NCI-H128 (cell line): ENCODE measurements around the gene TAF11L6.
"Not testable (repeated sequence)": the region's sequence is repeated elsewhere in the genome, so short reads cannot be mapped to it uniquely, and the experiment has no call there.

ENCODE experiments used
- DNase-seq: peaks from one replicate; lab custom pipeline; 2025; ENCODE audit not compliant: unreplicated experiment; lab: John Stamatoyannopoulos, UW

The TAF11L6 gene

DNA sequence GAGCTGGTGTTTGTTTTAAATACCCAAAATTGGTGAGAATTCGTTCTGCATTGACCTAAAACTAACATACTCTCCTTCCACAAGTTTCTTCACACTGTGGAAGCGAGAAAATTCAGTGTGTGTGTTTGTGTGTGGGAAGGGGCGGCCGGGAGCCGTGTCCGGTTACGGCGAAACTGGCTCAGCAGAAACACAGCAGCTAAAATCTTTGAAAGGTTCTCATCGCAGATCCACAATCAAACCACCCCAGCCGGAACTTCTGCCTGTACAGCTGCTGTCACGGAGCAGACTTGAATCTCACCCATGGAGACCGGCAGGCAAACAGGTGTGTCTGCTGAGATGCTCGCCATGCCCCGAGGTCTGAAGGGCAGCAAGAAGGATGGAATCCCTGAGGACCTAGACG is at the start of gene TAF11L6:
Gene TAF11L6 (plus strand): TSS at position 301 of the 400 bp plus-strand sequence.
- DNase-seq, result not testable (repeated sequence)

DNA sequence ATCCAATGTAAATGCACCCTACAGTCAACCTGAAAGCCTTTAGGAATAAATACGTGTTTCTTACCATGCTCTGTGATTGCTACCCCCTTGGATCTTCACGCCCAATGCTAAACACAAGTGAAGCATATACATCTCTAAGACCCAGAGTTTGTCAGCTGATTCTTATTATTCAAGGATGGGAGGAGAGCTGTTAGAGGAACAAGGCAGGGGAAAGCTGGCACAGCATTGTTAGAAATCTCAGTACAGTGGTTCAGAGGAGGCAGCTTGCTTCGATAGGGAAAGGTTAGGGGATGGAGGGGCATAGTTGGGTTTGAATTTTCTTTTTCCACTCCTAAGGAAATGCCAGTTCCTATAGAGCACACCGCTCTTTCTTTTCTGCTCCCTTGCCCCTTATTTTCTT is 47.1 kb upstream of the TAF11L6 start:
- DNase-seq, result no peak

DNA sequence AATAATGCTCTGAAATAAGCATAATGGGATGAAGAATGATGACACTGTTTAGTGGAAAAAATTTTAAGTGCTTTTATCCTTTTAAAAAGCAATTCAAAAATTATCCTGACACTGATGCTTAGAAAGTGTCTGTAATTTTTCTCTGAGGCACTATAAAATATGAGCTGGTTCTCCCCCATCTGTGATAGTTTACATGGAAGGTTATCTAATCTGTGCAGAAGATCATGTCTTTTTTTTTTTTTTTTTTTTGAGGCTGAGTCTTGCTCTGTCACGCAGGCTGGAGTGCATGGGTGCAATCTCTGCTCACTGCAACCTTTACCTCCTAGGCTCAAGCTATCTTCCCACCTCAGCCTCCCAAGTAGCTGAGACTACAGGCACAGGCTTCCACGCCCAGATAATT is 45.7 kb upstream of the TAF11L6 start:
- no peak for DNase-seq

GRCh38 chr5:17486464-17487173 is 41.9 kb upstream of the TAF11L6 start:
- DNase-seq, result not testable (repeated sequence)

DNA sequence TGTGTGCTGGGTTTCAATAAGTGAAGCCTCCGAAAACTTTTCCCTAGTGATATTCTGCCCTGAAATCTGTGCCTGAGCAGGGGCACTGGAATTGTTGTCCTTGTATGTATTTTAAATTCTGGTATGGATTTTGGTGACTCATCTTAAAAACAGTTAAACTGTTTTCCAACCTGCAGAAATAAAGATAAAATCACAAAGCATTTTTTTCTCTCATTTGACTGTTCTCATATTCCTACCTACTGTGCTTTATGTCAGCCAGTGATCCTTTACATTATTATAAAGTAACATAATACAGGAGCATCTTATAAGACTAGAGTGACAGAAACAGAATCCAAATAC is 41.3 kb upstream of the TAF11L6 start:
- DNase-seq, result no peak

DNA sequence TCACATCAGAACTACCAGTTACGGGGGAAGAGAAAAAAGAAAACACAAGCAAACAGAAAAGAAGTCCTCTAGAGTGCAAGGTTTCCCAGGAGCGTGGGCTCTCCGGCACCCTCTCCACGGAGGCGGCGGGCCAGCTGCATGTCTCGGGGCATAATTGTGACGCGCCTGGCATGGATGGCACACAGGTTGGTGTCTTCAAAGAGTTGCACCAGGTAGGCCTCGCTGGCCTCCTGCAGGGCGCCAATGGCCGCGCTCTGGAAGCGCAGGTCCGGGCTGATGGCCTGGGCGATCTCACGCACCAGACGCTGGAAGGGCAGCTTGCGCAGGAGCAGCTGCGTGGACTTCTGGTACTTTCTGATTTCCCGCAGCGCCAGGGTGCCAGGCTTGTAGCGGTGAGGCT is 37.2 kb upstream of the TAF11L6 start:
- not testable (repeated sequence) for DNase-seq

DNA sequence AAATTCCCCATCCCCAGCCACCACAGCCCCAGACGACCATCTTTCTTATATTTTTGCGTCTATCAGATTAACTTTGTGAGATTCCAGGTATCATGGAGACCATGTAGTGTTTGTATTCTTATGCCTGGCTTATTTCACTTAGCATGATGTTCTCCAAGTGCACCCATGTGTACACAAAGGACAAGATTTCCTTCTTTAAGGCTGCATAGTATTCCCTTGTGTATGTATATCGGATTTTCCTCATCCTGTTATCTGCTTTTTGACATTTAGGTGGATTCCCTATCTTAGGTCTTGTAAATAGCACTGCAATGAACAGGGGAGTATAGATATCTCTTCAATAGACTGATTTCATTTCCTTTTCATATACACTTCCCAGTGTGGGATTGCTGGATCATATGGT is 35.7 kb upstream of the TAF11L6 start:
- DNase-seq, result no peak

- DNase-seq, result no peak
Measured at GRCh38 chr5:17497446-17497845, 31.0 kb upstream of the TAF11L6 start.

DNA sequence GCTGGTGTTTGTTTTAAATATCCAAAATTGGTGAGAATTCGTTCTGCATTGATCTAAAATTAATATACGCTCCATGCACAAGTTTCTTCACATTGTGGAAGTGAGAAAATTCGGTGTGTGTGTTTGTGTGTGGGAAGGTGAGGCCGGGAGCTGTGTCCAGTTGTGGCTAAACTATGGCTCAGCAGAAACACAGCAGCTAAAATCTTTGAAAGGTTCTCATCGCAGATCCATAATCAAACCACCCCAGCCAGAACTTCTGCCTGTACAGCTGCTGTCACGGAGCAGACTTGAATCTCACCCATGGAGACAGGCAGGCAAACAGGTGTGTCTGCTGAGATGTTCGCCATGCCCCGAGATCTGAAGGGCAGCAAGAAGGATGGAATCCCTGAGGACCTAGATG is 30.5 kb upstream of the TAF11L6 start, which contains the start of gene TAF11L2:
Gene TAF11L2 (plus strand): TSS at position 301 of the 400 bp plus-strand sequence.
- not testable (repeated sequence) for DNase-seq

DNA sequence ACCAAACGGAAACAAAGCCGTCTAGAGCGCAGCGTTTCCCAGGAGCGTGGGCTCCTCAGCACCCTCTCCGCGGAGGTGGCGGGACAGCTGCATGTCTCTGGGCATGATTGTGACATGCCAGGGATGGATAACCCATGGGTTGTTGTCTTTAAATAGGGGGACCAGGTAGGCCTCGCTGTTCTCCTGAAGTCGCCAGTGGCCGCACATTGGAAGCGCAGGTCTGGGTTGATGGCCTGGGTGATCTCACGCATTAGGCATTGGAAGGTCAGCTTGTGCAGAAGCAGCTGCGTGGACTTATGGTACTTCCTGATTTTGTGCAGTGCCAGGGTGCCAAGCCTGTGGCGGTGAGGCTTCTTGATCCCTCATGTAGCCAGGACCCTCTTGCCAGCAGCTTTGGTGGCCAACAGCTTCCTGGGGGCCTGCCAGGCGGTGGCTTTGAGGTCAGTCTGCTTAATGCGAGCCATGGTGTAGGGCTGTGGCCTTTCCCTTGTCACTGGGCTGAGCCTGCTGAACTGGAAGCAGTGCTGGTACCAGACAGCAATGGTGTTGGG is 16.6 kb upstream of the TAF11L6 start:
- no peak for DNase-seq

GRCh38 chr5:17517526-17517925 is 10.9 kb upstream of the TAF11L6 start:
- not testable (repeated sequence) for DNase-seq

DNA sequence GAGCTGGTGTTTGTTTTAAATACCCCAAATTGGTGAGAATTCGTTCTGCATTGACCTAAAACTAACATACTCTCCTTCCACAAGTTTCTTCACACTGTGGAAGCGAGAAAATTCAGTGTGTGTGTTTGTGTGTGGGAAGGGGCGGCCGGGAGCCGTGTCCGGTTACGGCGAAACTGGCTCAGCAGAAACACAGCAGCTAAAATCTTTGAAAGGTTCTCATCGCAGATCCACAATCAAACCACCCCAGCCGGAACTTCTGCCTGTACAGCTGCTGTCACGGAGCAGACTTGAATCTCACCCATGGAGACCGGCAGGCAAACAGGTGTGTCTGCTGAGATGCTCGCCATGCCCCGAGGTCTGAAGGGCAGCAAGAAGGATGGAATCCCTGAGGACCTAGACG is 10.4 kb upstream of the TAF11L6 start, which contains the start of gene TAF11L3:
Gene TAF11L3 (plus strand): TSS at position 301 of the 400 bp plus-strand sequence.
- DNase-seq, result not testable (repeated sequence)

DNA sequence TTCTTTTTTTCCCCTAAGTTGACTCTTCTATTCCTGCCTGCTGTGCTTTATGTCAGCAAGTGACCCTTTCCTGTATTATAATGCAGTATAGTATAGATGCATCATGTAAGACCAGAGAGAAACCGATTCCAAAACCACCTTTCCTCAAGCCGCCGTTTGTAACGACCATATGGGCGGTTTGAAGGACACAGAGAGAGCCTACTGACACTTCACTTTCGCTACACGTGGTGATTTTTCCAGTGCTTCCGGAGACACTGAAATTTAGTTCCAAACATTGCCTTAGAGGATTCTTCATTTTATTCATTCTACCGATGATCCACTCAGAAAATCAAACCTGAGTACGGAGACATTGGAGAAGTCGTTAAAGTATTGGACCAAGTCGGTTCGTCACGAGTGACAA is 9.0 kb upstream of the TAF11L6 start:
- DNase-seq, result not testable (repeated sequence)

DNA sequence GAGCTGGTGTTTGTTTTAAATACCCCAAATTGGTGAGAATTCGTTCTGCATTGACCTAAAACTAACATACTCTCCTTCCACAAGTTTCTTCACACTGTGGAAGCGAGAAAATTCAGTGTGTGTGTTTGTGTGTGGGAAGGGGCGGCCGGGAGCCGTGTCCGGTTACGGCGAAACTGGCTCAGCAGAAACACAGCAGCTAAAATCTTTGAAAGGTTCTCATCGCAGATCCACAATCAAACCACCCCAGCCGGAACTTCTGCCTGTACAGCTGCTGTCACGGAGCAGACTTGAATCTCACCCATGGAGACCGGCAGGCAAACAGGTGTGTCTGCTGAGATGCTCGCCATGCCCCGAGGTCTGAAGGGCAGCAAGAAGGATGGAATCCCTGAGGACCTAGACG is 7.0 kb upstream of the TAF11L6 start, which contains the start of gene TAF11L4:
Gene TAF11L4 (plus strand): TSS at position 301 of the 400 bp plus-strand sequence.
- not testable (repeated sequence) for DNase-seq

GRCh38 chr5:17524935-17525334 is 3.5 kb upstream of the TAF11L6 start, which contains the start of gene TAF11L5:
TAF11L5 (plus strand) TSS chr5:17525235.
- not testable (repeated sequence) for DNase-seq

- not testable (repeated sequence) for DNase-seq
Measured at GRCh38 chr5:17526504-17526903, 2.0 kb upstream of the TAF11L6 start.
